Measurements from ENCODE around the gene LRRN4. TPM values are rescaled to one million over a fixed set of nuclear protein-coding genes. Genes with fewer than 3 reads are reported as not detected.

Gene LRRN4
- total and polyA plus RNA-seq, 4 donors, result 0.14 to 0.18 (median 0.16) TPM

- Histone ChIP-seq H3K27ac (ENCODE audit: low read depth in 1 of 2, low read length in 2 of 2) (no peak overlapping the region), H3K4me3 (ENCODE audit: low read depth in 1 of 3, low read length in 3 of 3) (no peak overlapping the region), H3K27me3 (ENCODE audit: control insufficient read depth in 4 of 4, insufficient read depth in 4 of 4, low read length in 3 of 4) (no peaks in the 10 kb centered on the region), H3K9ac (ENCODE audit: low read depth in 1 of 2, low read length in 2 of 2) (no peak overlapping the region), H3K36me3 (ENCODE audit: control insufficient read depth in 4 of 4, insufficient read depth in 3 of 4, low read depth in 1 of 4, low read length in 3 of 4) (peaks cover 23 to 75% (median 67%) of the 10 kb centered on the region in 4 donors), H3K9me3 (ENCODE audit: control insufficient read depth in 4 of 4, low read length in 3 of 4) (no peaks in the 10 kb centered on the region), H3K4me1 (ENCODE audit: control insufficient read depth in 4 of 4, insufficient read depth in 4 of 4, low read length in 3 of 4) (no peaks in the 10 kb centered on the region)
- DNase-seq (ENCODE audit: low spot score), result no peak
- TF ChIP-seq REST (IDR thresholded peaks at IDR 0.05) (no peak), RAD21 (IDR thresholded peaks at IDR 0.05) (no peak), EGR1 (IDR thresholded peaks at IDR 0.05; ENCODE audit: low read depth in 2 of 2) (no peak), YY1 (IDR thresholded peaks at IDR 0.05) (no peak), GABPA (IDR thresholded peaks at IDR 0.05 in 1 of 2, conservative IDR thresholded peaks at IDR 0.05 in 1 of 2) (no peak), CTCF (IDR thresholded peaks at IDR 0.05; ENCODE audit: low read depth, low read length, missing input control) (no peak)
- WGBS, result 95% methylated on average over 3 of the region's 3 CpGs
These were observed 15.6 kb downstream of the LRRN4 start for GRCh38 chr20:6038256-6038655.

- no peak for DNase-seq (ENCODE audit: low spot score)
These were observed 16.8 kb downstream of the LRRN4 start for GRCh38 chr20:6037082-6037481.

More at GRCh38 chr20:6037082-6037481, 16.8 kb downstream of the LRRN4 start:
- peaks cover 0 to 2% (median 0%) of the 10 kb centered on the region in 4 donors for H3K4me1 ChIP-seq (ENCODE audit: control insufficient read depth in 4 of 4, insufficient read depth in 4 of 4, low read length in 3 of 4)
- H3K9me3 ChIP-seq (ENCODE audit: control insufficient read depth in 4 of 4, low read length in 3 of 4), result no peaks in the 10 kb centered on the region
- H3K9ac ChIP-seq (ENCODE audit: low read depth in 1 of 2, low read length in 2 of 2), result no peak overlapping the region
- peaks cover 23 to 77% (median 70%) of the 10 kb centered on the region in 4 donors for H3K36me3 ChIP-seq (ENCODE audit: control insufficient read depth in 4 of 4, insufficient read depth in 3 of 4, low read depth in 1 of 4, low read length in 3 of 4)
- WGBS, result 96% methylated on average over 1 of the region's 1 CpG
- no peak for TF ChIP-seq RAD21 (IDR thresholded peaks at IDR 0.05)
- TF ChIP-seq NR2F2 (IDR thresholded peaks at IDR 0.05), result no peak
- TF ChIP-seq FOXA1 (IDR thresholded peaks at IDR 0.05), result no peak
- no peak for TF ChIP-seq SP1 (IDR thresholded peaks at IDR 0.05)
- TF ChIP-seq CTCF (IDR thresholded peaks at IDR 0.05; ENCODE audit: low read depth, low read length, missing input control), result no peak
- no peak for TF ChIP-seq TAF1 (conservative IDR thresholded peaks at IDR 0.05)
- TF ChIP-seq YY1 (IDR thresholded peaks at IDR 0.05), result no peak
- no peak overlapping the region for H3K27ac ChIP-seq (ENCODE audit: low read depth in 1 of 2, low read length in 2 of 2)
- no peak overlapping the region for H3K4me3 ChIP-seq (ENCODE audit: low read depth in 1 of 3, low read length in 3 of 3)
- no peaks in the 10 kb centered on the region for H3K27me3 ChIP-seq (ENCODE audit: control insufficient read depth in 4 of 4, insufficient read depth in 4 of 4, low read length in 3 of 4)

Data from liver (tissue), 9 donors.